ENCODE results near the gene XPR1.

- TF ChIP-seq CTCF (IDR thresholded peaks at IDR 0.05) (peak in 5 of 6 experiments; percentile 25 to 60 (median 32)), POLR2A (IDR thresholded peaks at IDR 0.05) (no peak)
Measured at GRCh38 chr1:180881806-180882509, 250.1 kb downstream of the XPR1 start.
